ENCODE results near the gene DCAF17.
"Not testable (repeated sequence)": the region's sequence is repeated elsewhere in the genome, so short reads cannot be mapped to it uniquely, and the experiment has no call there.

DCAF17 gene

GRCh38 chr2:171514908-171515582, 81.0 kb downstream of the DCAF17 start:
- no peak for DNase-seq

GRCh38 chr2:171515672-171516298, 81.8 kb downstream of the DCAF17 start:
- DNase-seq = no peak

GRCh38 chr2:171516793-171517192, 82.8 kb downstream of the DCAF17 start:
- DNase-seq = no peak

- DNase-seq = no peak
Observed at GRCh38 chr2:171520471-171520870, 86.4 kb downstream of the DCAF17 start.

- DNase-seq = no peak
Observed at GRCh38 chr2:171521361-171522051, 87.5 kb downstream of the DCAF17 start.

GRCh38 chr2:171522052-171522787, 88.2 kb downstream of the DCAF17 start, which contains the start of gene CYBRD1:
CYBRD1 (plus strand) TSS chr2:171522474; CDS start chr2:171522546, 72 bp downstream.
- no peak for DNase-seq

- no peak for DNase-seq
Observed at GRCh38 chr2:171522788-171523087, 88.7 kb downstream of the DCAF17 start.

GRCh38 chr2:171523088-171524017, 89.3 kb downstream of the DCAF17 start:
- peak; percentile 70 for DNase-seq

GRCh38 chr2:171524018-171524401, 90.0 kb downstream of the DCAF17 start:
- peak; percentile 57 for DNase-seq

- no peak for DNase-seq
Observed at GRCh38 chr2:171529914-171530313, 95.9 kb downstream of the DCAF17 start.

GRCh38 chr2:171530378-171530777, 96.4 kb downstream of the DCAF17 start:
- no peak for DNase-seq

GRCh38 chr2:171530859-171531258, 96.8 kb downstream of the DCAF17 start:
- DNase-seq = not testable (repeated sequence)

GRCh38 chr2:171531291-171531690, 97.3 kb downstream of the DCAF17 start:
- DNase-seq = peak; percentile 33

- DNase-seq = no peak
Observed at GRCh38 chr2:171531836-171532450, 97.9 kb downstream of the DCAF17 start.

GRCh38 chr2:171533331-171533730, 99.3 kb downstream of the DCAF17 start:
- no peak for DNase-seq
